ENCODE measurements around the gene RERG. TPM values are rescaled to one million over a fixed set of nuclear protein-coding genes. Genes with fewer than 3 reads are reported as not detected.

Gene RERG
- total RNA-seq, 4 donors from 2014 or later: 2.9 to 16.5 (median 11.4) TPM

DNA sequence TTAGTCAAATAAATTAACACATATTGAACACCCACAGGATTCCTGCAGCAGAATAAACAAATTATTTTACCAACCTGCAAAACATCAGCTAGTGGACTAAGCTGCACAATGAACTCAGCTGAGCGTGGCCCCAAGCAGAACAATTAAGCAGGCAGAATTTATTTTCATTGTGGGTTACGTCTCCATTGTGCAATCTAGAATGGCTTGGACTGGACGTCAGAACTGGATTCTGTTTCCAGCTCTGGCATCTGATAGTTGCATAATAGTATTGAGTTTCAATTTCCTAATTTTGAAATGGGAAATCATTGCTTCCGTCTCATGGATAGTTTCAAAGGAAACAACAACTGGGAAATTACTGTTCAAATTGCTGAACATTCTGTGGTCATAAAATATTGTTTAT lies 35.5 kb upstream of the RERG start:
- peak in 1 of 2 donors; percentile 62 for DNase-seq (ENCODE audit: low spot score in 2 of 2)
- no peak overlapping the region for H3K4me3 ChIP-seq (ENCODE audit: low read depth, poor library complexity, severe bottlenecking)
- intact Hi-C loops (cut with DNase I; ENCODE audit: low total_unique reads): no loop called here
- TF ChIP-seq POLR2A (IDR thresholded peaks at IDR 0.05): no peak
- TF ChIP-seq, protein P1, sequence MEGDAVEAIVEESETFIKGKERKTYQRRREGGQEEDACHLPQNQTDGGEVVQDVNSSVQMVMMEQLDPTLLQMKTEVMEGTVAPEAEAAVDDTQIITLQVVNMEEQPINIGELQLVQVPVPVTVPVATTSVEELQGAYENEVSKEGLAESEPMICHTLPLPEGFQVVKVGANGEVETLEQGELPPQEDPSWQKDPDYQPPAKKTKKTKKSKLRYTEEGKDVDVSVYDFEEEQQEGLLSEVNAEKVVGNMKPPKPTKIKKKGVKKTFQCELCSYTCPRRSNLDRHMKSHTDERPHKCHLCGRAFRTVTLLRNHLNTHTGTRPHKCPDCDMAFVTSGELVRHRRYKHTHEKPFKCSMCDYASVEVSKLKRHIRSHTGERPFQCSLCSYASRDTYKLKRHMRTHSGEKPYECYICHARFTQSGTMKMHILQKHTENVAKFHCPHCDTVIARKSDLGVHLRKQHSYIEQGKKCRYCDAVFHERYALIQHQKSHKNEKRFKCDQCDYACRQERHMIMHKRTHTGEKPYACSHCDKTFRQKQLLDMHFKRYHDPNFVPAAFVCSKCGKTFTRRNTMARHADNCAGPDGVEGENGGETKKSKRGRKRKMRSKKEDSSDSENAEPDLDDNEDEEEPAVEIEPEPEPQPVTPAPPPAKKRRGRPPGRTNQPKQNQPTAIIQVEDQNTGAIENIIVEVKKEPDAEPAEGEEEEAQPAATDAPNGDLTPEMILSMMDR (IDR thresholded peaks at IDR 0.05): no peak
- 20 to 31% methylated on average over 4 of the region's 4 CpGs for WGBS, 2 donors

DNA sequence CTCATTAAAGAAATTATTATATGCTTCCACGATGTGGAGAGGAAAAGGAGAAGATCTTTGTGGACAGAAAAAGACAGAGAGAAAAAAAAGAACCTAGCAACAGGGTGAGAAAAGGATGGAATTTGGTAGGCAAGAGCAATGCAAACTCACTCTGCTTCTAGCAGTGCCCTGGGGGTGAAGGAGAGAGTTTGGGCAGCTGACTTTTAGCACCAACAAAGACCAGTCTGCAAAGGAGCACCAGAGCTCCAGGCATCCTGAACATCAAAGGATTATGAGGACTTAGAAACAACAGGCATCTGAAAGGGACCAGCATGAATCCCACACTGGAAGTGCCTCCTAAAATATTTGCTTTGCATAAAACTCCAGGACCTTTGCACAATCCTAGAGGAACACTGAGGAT lies 32.8 kb upstream of the RERG start:
- no peak overlapping the region for H3K4me3 ChIP-seq (ENCODE audit: low read depth, poor library complexity, severe bottlenecking)
- intact Hi-C loops (cut with DNase I; ENCODE audit: low total_unique reads): no loop called here
- TF ChIP-seq, protein P1 (IDR thresholded peaks at IDR 0.05): no peak
- TF ChIP-seq POLR2A (IDR thresholded peaks at IDR 0.05): no peak
- DNase-seq (ENCODE audit: low spot score in 2 of 2): no peak
- 62 to 64% methylated on average over 1 of the region's 1 CpG for WGBS, 2 donors

DNA sequence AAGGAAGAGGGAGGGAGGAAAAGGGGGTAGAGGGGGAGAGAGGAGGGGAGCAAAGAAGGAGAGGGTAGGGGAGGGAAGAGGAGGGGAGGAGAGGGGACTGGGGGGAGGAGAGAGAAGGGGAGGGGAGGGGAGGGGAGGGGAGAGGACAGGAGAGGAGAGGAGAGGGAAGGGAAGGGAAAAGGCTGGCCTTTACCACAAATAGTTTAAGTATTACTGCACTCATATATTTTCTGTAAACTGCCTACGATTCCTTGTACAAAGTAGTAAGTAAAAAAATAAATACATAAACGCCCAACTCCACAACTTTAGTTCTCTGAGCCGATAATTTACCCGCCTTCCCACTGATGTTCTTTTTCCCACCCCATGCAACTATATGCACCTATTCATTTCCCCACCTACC lies 23.7 kb upstream of the RERG start:
- no peak for DNase-seq (ENCODE audit: low spot score in 2 of 2)
- 86 to 93% methylated on average over 4 of the region's 4 CpGs for WGBS, 2 donors
- TF ChIP-seq, protein P1 (IDR thresholded peaks at IDR 0.05): no peak
- TF ChIP-seq POLR2A (IDR thresholded peaks at IDR 0.05): no peak
- intact Hi-C loops (cut with DNase I; ENCODE audit: low total_unique reads): no loop called here
- H3K4me3 ChIP-seq (ENCODE audit: low read depth, poor library complexity, severe bottlenecking): no peak overlapping the region

GRCh38 chr12:15244341-15244740 lies 23.1 kb upstream of the RERG start:
- intact Hi-C loops (cut with DNase I; ENCODE audit: low total_unique reads): no loop called here
- no peak overlapping the region for H3K4me3 ChIP-seq (ENCODE audit: low read depth, poor library complexity, severe bottlenecking)
- TF ChIP-seq, protein P1 (IDR thresholded peaks at IDR 0.05): no peak
- no peak for TF ChIP-seq POLR2A (IDR thresholded peaks at IDR 0.05)
- DNase-seq (ENCODE audit: low spot score in 2 of 2): no peak
- WGBS, 2 donors: 69 to 72% methylated on average over 2 of the region's 2 CpGs

DNA sequence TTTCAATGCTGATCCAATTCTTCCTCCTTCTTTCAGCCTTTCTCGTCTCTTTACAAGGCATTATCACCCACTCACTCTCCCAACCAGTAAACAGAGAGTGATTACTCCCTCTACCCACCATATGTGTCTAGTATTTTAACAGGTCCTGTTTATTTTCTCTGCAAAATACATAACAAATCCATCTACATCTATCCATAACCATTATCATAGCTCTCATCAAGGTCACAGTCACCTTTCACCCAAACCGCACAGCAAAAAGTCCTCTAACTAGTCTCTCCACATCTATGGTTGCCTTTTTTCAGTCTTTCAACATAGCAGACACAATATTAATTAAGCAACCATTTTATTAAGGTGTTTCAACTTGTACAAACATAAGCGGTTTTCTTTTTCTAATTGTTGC lies 21.9 kb upstream of the RERG start:
- no peak for DNase-seq (ENCODE audit: low spot score in 2 of 2)
- intact Hi-C loops (cut with DNase I; ENCODE audit: low total_unique reads): no loop called here
- no peak for TF ChIP-seq POLR2A (IDR thresholded peaks at IDR 0.05)
- TF ChIP-seq, protein P1 (IDR thresholded peaks at IDR 0.05): no peak
- WGBS, 2 donors: 70 to 79% methylated on average over 3 of the region's 3 CpGs
- no peak overlapping the region for H3K4me3 ChIP-seq (ENCODE audit: low read depth, poor library complexity, severe bottlenecking)

GRCh38 chr12:15240898-15241297 lies 19.7 kb upstream of the RERG start:
- intact Hi-C loops (cut with DNase I; ENCODE audit: low total_unique reads): no loop called here
- H3K4me3 ChIP-seq (ENCODE audit: low read depth, poor library complexity, severe bottlenecking): no peak overlapping the region
- no peak for TF ChIP-seq POLR2A (IDR thresholded peaks at IDR 0.05)
- TF ChIP-seq, protein P1 (IDR thresholded peaks at IDR 0.05): no peak
- 58 to 72% methylated on average over 4 of the region's 4 CpGs for WGBS, 2 donors
- DNase-seq (ENCODE audit: low spot score in 2 of 2): no peak

Measured in lower leg skin (tissue), 4 donors.